RWPE1 (cell line): ENCODE data around the gene DYRK2.

Experiments used
- CTCF ChIA-PET: fragments of 350-600 bp; sonication (Branson Sonifier 250); formaldehyde crosslinking; extraction: SDS; loops from one replicate; lab custom pipeline; 2021; lab: Yijun Ruan, JAX
- POLR2A ChIA-PET: fragments of 400-600 bp; formaldehyde crosslinking; extraction: SDS; loops from one replicate; lab custom pipeline; 2020; ENCODE audit warnings: antibody characterized with exemption; ENCODE audit not compliant: low non-redundant PET; lab: Yijun Ruan, JAX
- DNase-seq: peaks from one replicate; pipeline ENCODE4 v3.0.0; 2012; ENCODE audit warnings: low spot score
- H3K27ac ChIP-seq: fragments of 450-650 bp; 2 replicates; pipeline ENCODE4 v1.5.1; 2017
- CTCF ChIP-seq: fragments of 450-650 bp; conservative IDR thresholded peaks from 2 replicates; pipeline ENCODE4 v1.5.1; 2017; ENCODE audit warnings: low read depth, mild to moderate bottlenecking

DYRK2 gene

GRCh38 chr12:67638694-67639093 is 9.9 kb upstream of the DYRK2 start:
- POLR2A ChIA-PET, result no interaction called here
- CTCF ChIA-PET, result interaction anchor here (0.5 to 1.0 kb wide), 2 partner anchors 10 to 69 kb away, joined by 3 to 4 read pairs; no protein-coding TSS in a partner anchor
- no peak overlapping the region for H3K27ac ChIP-seq
- no peak for TF ChIP-seq CTCF
- no peak for DNase-seq

DNA sequence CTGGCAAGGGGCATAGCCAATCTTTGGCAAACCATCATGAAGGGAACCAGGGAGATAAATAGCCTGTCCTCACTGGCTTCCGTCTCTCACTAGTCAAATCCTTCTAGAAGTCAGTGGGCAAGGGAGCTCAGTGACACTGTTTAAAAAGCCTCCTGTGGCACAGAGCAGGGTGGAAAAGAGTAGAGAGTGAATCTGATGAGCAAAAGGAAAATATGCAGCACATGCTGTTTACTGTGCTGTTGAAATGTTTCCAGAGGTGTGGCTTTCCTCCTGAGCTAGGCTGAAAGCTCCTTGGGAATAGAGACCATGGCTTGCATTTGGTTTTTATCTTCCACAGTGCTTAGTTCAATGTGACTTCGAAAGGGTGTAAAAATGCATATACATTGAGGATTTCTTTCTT is 7.7 kb upstream of the DYRK2 start:
- CTCF ChIA-PET, result no interaction called here
- no peak for DNase-seq

DNA sequence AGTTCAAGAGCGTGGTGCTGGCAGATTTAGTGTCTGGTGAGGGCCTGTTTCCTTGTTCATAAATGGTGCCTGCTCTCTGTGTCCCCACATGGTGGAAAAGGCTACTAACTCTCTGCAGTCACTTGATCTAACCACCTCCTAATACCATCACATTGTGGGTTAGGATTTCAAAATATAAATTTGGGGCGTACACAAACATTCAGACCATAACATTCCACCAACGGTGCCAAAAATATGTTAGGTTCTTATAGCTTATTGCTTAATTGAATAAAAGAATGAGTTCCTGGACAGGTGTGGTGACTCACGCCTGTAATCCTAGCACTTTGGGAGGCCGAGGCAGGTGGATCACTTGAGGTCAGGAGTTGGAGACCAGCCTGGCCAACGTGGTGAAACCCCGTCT is 3.4 kb upstream of the DYRK2 start:
- peak overlapping the region; percentile 76 for H3K27ac ChIP-seq
- POLR2A ChIA-PET, result no interaction called here
- CTCF ChIA-PET, result interaction anchor here (0.7 kb wide), 1 partner anchor 235 kb away, joined by 4 read pairs; no protein-coding TSS in a partner anchor
- no peak for DNase-seq
- TF ChIP-seq CTCF, result no peak

More for the DNA sequence above, 7.7 kb upstream of the DYRK2 start:
- POLR2A ChIA-PET, result no interaction called here
- no peak for TF ChIP-seq CTCF
- H3K27ac ChIP-seq, result no peak overlapping the region

DNA sequence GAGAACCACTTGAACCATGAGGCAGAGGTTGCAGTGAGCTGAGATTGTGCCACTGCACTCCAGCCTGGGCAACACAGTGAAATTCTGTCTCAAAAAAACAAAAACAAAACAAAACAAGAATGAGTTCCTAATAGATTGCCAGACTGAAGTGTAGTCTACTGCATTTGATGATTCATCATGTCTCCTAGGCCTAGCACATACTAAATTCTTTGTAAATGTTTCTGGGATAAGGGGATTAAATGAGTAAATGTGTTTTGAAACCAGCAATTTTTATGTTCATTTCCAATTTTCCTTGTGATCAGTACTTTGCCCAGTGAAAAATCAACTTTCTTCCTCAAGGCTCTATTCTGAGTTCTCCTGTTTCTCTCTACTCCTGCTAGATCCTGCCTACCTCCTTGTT is 2.9 kb upstream of the DYRK2 start:
- CTCF ChIA-PET, result interaction anchor here (0.7 kb wide), 1 partner anchor 234 kb away, joined by 4 read pairs; no protein-coding TSS in a partner anchor
- no peak for DNase-seq
- POLR2A ChIA-PET, result no interaction called here
- peak overlapping the region; percentile 76 for H3K27ac ChIP-seq
- no peak for TF ChIP-seq CTCF

DNA sequence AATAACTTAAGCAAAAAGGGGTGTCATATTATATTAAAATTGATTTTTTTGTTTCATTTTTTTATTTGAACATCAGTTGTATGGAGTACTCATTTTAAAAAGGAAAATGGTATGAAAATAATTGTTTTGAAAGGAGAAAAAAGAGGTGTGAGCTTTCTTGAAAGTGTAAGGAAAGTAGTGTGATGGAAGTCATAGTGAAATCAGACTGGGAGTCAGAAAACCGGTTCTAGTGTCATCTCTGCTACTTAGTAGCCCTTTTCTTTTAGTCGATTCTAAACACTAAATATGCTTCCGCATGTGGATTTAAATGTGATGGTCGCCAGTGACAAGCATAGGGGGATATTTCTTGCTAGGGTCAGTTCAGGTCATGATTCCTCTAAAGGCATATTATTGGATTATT is 1.8 kb upstream of the DYRK2 start:
- no peak overlapping the region for H3K27ac ChIP-seq
- CTCF ChIA-PET, result interaction anchor here (0.5 to 0.6 kb wide), 2 partner anchors 19 to 48 kb away, joined by 3 read pairs; no protein-coding TSS in a partner anchor
- POLR2A ChIA-PET, result no interaction called here
- TF ChIP-seq CTCF, result no peak
- no peak for DNase-seq

GRCh38 chr12:67647181-67647798 is 1.3 kb upstream of the DYRK2 start:
- peak overlapping the region; percentile 82 for H3K27ac ChIP-seq
- no peak for DNase-seq
- ChIA-PET CTCF (interaction anchor here (0.5 to 1.2 kb wide), 2 partner anchors 17 to 18 kb away, joined by 3 read pairs; no protein-coding TSS in a partner anchor), POLR2A (no interaction called here)
- TF ChIP-seq CTCF, result no peak
